Endothelial cell of umbilical vein (primary cell): ENCODE data around the gene RTN4R.

Experiments
- GATA2 ChIP-seq: IDR thresholded peaks from 2 replicates; pipeline ENCODE4 v1.7.0; 2011; ENCODE audit warnings: low read depth, mild to moderate bottlenecking, moderate library complexity, mixed read lengths, low read length; ENCODE audit not compliant: insufficient read length, insufficient read depth
- POLR2AphosphoS5 ChIP-seq: IDR thresholded peaks from 2 replicates; pipeline ENCODE4 v1.6.1; 2012; ENCODE audit warnings: low read depth, mild to moderate bottlenecking, control low read depth, low read length, moderate library complexity; ENCODE audit not compliant: insufficient read depth
- TF ChIP-seq, protein P1 (sequence below): IDR thresholded peaks from 2 replicates; pipeline ENCODE4 v1.6.1; 2011; ENCODE audit not compliant: insufficient read depth, insufficient read length

DNA sequence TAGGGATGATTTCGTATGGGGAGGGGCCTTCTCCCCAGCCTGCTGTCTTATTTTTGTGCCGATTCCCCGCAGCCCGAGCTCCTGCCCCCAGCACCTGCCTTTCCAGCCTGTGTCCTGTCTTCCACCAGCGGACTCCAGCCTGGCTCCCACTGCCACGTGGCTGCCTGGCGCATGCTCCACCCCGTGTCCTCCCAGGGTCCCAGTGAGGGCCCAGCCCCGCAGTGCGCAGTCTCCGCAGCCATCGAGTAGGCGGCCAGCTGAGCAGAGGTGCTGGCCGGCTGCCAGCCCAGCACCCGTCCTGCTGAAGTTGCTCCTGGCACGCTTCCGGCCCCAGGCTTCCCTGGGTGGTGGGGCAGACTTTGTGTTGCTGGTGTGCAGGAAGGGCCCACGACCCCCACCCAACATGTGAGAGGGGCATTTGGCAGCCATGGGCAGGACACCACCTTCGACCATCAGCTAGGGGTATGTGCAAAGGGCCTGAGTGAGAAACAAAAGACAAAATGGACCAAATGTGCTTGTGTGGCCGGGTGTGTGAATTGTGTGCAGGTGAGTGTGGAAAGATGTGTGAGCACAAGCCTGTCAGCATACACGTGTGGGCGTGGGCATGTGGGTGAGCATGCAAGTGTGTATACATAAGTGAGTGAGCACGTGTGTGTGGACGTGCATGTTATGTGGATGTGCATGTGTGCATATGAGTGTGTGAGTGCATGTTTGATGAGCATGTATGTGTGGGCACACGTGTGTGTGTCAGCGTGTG is 55.9 kb downstream of the RTN4R start:
- TF ChIP-seq, protein P1, sequence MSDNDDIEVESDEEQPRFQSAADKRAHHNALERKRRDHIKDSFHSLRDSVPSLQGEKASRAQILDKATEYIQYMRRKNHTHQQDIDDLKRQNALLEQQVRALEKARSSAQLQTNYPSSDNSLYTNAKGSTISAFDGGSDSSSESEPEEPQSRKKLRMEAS = no peak
- TF ChIP-seq POLR2AphosphoS5 (no peak), GATA2 (no peak)
